ENCODE measurements around the gene CEP295NL. TPM values are rescaled to one million over a fixed set of nuclear protein-coding genes. Genes with fewer than 3 reads are reported as not detected.

CEP295NL gene
- total and polyA plus RNA-seq, 2 of the 8 experiments (the other 6 are each of a cell fraction or from before 2014, with no cell fraction given), result 0.06 to 2.0 TPM

DNA sequence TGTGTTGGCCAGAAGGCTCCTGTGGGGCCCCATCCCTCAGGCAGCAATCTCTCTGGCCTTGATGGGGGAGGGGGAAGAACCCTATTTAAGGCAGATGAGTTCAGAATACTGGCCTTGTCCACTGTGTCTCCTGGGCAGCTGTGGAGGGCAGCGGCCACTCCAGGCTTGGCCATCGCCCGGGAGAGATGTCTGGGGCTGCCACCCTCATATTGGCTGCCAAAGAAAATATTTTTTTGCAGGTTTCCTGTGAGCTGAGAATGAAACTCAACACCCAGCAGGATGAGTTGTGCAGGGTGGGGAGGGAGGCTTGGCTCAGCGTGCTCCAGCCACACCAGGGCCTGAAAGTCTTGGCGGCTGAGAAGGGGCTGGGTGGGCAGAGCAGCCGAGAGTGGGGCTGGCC is 36.6 kb upstream of the CEP295NL start:
- no peaks in the 10 kb centered on the region for H3K23me2 ChIP-seq (ENCODE audit: low read depth, low read length)
- no peak overlapping the region for H2AFZ ChIP-seq (ENCODE audit: low read length)
- no peak overlapping the region for H3K14ac ChIP-seq (ENCODE audit: insufficient read length)
- POLR2A ChIA-PET (ENCODE audit: partially characterized antibody), result interaction anchor here (0.9 kb wide), 1 partner anchor 11 kb away, joined by 3 read pairs; no protein-coding TSS in a partner anchor
- H2BK120ac ChIP-seq (replicated peaks; ENCODE audit: low read depth, low read length), result no peak overlapping the region
- no peak overlapping the region for H3K4ac ChIP-seq (replicated peaks; ENCODE audit: insufficient read length, low read depth, low read length)
- peaks cover 0 to 1% of the 10 kb centered on the region in 2 experiments for H4K20me1 ChIP-seq (replicated peaks in 1 of 2; ENCODE audit: control insufficient read depth in 1 of 2, insufficient read depth in 2 of 2, low read length in 2 of 2)
- CTCF ChIA-PET (ENCODE audit: partially characterized antibody), result interaction anchor here (6.5 kb wide), 1 partner anchor 33 kb away, joined by 35 read pairs; no protein-coding TSS in a partner anchor
- no peaks in the 10 kb centered on the region for H3K79me1 ChIP-seq (ENCODE audit: low read depth, low read length)
- no peak overlapping the region for H3K56ac ChIP-seq (replicated peaks; ENCODE audit: insufficient read length, low read depth, low read length)
- H3K18ac ChIP-seq (ENCODE audit: extremely low read depth, low read length), result no peak overlapping the region
- peaks cover 0 to 7% (median under 1%) of the 10 kb centered on the region in 4 experiments; a peak in 3 of 7 replicates for H3K4me1 ChIP-seq (replicated peaks in 1 of 4; ENCODE audit: control insufficient read depth in 3 of 4, insufficient read depth in 4 of 4, low read length in 3 of 4)
- 94% methylated on average over 5 of the region's 6 CpGs; no CpG with 5 or more reads in 1 of the 2 experiments for WGBS, 2 experiments (ENCODE audit: extremely low coverage in 1 of 2, insufficient coverage in 1 of 2, insufficient read length in 1 of 2, insufficient replicate concordance in 2 of 2, low coverage in 1 of 2, low lambda C conversion rate in 2 of 2, missing lambda C conversion rate in 1 of 2)
- no peak overlapping the region for H2BK20ac ChIP-seq (ENCODE audit: low read length)
- H3K79me2 ChIP-seq (ENCODE audit: control insufficient read depth in 1 of 2, insufficient read depth in 2 of 2, low read length in 2 of 2), result no peaks in the 10 kb centered on the region
- H3K27me3 ChIP-seq (replicated peaks in 1 of 4; ENCODE audit: control insufficient read depth in 3 of 4, extremely low read depth in 1 of 4, insufficient read depth in 3 of 4, low read length in 3 of 4), result no peaks in the 10 kb centered on the region; a peak in 1 of 7 replicates
- H3K9me3 ChIP-seq (ENCODE audit: insufficient read depth in 2 of 2, low read depth in 1 of 2, low read length in 1 of 2), result no peaks in the 10 kb centered on the region
- no peak overlapping the region for H2BK12ac ChIP-seq (ENCODE audit: low read depth, low read length)
- no peak overlapping the region for H3K23ac ChIP-seq (ENCODE audit: insufficient read length)
- TF ChIP-seq SIX5 (IDR thresholded peaks at IDR 0.05; ENCODE audit: low read depth, low read length) (no peak), BACH1 (IDR thresholded peaks at IDR 0.05; ENCODE audit: low read length) (no peak), BRCA1 (IDR thresholded peaks at IDR 0.05; ENCODE audit: low read depth, low read length) (no peak)
- no peak overlapping the region for H4K5ac ChIP-seq (ENCODE audit: insufficient read length, low read depth, low read length)
- no peak overlapping the region for H2AK5ac ChIP-seq (ENCODE audit: low read depth, low read length)
- H3K27ac ChIP-seq (ENCODE audit: low read depth, low read length), result no peak overlapping the region
- no peak overlapping the region for H4K91ac ChIP-seq (replicated peaks; ENCODE audit: insufficient read length, low read length)
- no peak overlapping the region for H2BK5ac ChIP-seq (ENCODE audit: low read depth, low read length)
- H3K4me3 ChIP-seq (ENCODE audit: extremely low read depth in 1 of 4, insufficient read depth in 2 of 4, low read depth in 3 of 4, low read length in 4 of 4), result no peak overlapping the region
- no peak for DNase-seq (ENCODE audit: low read depth in 1 of 2, low spot score in 2 of 2)
- no peaks in the 10 kb centered on the region for H3K36me3 ChIP-seq (ENCODE audit: control insufficient read depth in 2 of 4, insufficient read depth in 4 of 4, low read length in 3 of 4)
- no peak overlapping the region for H3K4me2 ChIP-seq (ENCODE audit: insufficient read depth in 1 of 2, low read depth in 2 of 2, low read length in 2 of 2)
- H2BK15ac ChIP-seq (ENCODE audit: low read length), result no peak overlapping the region
- FAIRE-seq, result no peak
- no peak overlapping the region for H4K8ac ChIP-seq (ENCODE audit: extremely low read depth, insufficient read depth, low read length)
- no peak overlapping the region for H3K9ac ChIP-seq (replicated peaks in 1 of 4; ENCODE audit: extremely low read depth in 1 of 4, low read depth in 3 of 4, low read length in 3 of 4)

Measured in H1 (cell line).